Amniotic stem cell (primary cell): ENCODE measurements around the gene DDX4.
A peak's percentile ranks its signal among the peaks of the same experiment; 100 is the strongest.
"Not testable (repeated sequence)": the region's sequence is repeated elsewhere in the genome, so short reads cannot be mapped to it uniquely, and the experiment has no call there.

Experiments
- DNase-seq: peaks from one replicate; lab custom pipeline; 2025; lab: John Stamatoyannopoulos, UW

DDX4 gene

DNA sequence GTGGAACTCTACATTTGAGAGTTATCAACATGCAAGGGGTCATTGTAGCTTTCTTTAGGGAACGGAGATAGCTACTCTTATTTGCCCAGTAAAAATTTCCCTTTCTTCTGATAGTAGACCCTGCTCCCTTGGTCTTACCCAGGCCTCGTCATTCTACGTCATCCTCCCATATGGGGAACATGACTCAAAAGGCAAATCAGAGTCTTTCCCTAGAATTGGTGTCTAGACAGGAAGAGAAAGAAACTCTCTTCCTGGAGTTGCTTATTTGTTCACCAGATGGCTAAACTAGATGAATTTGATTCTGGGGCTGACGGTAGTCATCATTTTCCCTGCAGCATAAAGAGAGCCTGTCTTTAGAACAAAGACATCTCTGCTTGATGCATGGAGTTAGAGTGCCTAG is 13.6 kb upstream of the DDX4 start:
- no peak for DNase-seq

DNA sequence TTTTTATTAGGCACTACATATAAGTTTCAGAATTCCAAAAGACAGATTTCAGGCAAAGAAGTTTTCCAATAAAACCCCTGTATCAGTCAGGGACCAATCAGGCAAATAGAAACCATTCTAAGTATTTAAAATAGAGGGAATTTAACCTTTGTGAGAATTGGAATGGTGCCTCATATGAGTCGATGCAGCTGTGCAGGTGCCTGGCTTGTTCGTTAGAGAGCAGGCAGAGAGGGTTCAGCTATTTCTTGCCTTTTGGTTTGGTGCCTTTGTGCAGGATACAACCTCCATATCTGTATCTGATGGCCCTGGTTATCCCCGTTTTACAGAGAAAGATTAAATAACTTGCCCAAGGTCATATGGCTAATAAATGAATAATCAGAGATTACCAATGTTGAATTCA is 6.0 kb upstream of the DDX4 start:
- DNase-seq: no peak

DNA sequence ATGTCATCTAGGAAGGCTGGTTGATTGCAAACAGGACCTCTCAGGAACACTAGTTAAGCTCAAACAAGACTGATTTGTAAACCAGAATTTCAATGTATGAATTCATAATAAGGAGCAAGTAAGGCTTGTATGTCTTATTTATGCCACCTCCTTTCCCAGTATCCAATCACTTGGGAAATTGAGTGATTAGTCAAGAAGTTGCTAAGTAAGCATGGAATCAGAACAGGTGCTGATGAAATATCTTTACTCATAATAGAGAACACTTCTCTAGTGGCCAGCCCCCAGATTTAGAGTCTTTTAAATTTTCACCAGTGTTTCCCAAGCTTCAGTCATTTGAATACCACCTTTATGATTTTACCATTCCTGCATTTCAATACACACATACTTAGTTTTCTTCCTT is 5.3 kb upstream of the DDX4 start:
- no peak for DNase-seq

DNA sequence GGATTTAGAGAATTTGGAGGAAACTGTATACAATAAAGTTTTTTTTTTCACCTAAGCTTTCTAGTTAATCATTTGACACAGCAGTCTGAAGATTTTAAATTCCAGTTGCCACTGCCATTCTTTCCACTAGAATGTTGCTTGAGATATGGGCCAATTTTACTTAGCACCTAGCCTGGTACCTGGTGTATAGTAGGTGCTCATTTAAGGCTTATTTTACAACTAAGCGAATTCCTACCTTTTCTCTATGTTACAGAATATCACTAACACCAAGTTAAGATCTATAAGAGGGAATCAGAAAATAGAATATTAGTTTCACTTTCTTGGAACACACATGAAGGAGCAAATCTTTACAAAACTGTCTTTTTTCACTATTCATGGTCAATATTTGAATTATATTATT is 3.2 kb upstream of the DDX4 start:
- DNase-seq: no peak

DNA sequence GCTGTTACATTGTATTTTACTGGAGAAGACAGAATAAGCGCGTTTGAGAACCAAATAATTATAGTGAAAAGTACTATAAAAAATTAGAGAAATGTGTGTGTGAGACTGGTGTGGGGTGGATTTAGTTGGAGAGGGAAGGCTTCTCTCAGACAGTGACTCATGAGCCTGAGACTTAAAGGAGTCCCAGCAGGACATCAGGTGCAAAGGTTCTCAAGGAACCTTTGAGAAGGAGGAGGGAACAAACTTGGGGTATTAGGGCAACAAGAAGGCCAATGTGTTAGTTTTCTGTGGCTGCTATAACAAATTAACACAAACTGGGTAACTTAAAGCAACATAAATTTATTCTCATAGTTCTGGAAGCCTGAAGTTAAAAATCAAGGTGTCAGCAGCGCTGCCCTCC is 4.9 kb downstream of the DDX4 start:
- no peak for DNase-seq

DNA sequence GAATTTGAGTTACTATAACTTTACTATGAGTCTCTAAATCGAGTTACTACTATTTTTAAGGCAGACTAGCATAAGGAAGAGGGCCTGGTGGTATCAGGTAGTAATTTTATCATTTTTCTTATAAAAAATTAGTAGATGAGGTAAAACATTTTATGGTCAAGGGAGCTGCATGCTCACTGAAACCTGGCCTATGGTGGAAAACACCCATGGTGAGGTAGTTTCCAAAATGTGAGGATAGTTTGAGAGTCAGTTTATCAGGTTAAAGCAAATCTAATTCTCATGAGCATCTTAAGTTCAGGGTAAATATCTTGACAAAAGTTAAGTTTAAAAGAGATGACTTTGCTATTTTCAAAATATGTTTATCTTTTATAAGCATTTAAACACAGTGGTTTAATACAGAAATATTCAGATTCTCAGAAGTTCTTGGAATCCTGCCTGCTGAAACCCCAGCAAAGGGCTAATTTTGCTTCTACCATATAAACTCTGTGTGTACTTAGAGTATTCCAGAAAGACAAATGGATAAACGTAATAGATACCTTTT is 10.0 kb downstream of the DDX4 start:
- DNase-seq: no peak

DNA sequence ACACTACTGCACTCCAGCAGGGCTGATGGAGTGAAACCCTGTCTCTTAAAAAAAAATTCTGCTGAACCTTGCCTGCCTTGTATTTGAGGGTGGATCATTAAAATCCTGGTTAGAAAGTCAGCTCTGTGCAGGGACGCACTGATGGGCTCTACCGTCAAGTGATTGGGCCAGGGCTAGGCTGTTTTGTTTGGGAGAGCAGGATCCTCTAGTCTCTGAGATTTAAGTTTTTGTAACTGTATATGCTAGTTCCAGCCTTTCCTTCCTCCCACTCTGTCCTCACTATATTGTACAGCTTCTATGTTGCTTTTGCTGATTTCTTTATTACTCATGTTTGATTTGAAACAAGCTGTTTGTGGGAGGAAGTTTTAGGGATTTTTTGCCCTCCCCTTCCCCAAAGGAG is 11.5 kb downstream of the DDX4 start:
- no peak for DNase-seq

DNA sequence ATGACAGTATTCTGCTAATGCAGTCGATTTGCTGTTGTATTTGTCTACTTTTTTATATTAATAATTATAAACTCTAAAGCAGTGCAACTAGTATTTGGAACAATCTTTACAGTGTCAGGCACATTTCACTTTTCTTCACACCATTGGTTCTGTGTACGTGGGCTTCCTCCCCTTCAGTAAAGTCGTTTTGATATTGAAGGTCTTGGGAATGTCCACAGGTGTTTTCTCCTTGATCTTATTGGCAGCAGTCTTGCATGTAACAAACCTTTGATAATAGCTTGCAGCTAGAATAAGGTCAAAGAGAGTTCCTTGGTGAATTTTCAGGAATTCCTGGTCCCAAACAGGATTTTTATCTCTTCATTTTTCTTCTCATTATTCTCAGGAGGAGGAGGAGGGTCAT is 12.2 kb downstream of the DDX4 start:
- no peak for DNase-seq

DNA sequence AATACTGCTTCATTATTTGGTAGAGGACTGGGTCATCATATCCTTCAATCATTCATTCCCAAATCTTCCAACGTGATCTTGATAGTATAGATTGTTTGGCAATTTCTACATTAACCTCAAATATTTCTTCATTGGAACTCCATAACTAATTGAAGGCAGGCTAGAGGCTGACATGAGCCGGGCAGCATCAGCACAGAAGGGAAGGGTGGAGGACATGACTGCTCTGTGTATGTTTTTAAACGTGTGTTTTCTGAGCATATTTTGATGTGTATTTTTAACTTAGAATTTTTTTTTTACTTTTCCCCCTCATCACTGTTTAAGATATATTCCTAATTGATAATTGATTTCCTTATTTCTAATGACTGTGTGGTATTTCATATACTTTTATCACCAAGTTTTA is 12.6 kb downstream of the DDX4 start:
- no peak for DNase-seq

DNA sequence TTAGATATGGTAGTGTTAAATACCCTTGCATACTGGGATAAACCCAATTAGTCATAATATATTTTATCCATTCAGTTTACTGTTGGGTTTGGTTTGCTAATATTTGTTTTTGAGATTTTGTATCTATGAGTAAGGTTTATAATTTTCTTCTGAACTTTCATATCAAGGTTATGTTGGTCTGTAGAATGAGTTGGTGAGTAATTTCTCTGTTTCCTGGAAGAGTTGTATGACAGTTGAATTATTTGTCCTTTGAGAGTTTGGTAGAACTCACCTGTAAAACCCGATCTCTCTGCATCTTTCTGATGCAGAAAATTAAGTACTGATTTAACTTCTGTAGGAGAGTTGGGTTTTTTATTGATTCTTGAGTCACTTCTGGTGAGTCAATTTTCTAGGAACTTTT is 20.4 kb downstream of the DDX4 start:
- DNase-seq: no peak

DNA sequence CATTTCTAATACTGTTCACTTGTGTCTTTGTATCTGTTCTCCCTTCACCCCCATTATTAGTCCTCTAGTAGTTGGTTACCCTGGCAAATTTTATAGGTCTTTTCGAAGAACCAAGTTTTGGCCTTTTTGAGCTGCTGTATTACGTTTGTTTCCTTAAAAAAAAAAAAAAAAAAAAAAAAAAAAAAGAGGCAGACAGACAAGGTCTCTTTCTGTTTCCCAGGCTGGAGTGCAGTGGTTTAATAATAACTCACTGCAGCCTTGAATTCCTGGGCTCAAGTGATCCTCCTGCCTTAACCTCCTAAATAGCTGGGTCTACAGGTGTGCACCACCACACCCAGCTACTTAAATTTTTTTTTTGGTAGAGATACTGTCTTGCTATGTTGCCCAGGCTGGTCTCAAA is 20.9 kb downstream of the DDX4 start:
- DNase-seq: no peak

DNA sequence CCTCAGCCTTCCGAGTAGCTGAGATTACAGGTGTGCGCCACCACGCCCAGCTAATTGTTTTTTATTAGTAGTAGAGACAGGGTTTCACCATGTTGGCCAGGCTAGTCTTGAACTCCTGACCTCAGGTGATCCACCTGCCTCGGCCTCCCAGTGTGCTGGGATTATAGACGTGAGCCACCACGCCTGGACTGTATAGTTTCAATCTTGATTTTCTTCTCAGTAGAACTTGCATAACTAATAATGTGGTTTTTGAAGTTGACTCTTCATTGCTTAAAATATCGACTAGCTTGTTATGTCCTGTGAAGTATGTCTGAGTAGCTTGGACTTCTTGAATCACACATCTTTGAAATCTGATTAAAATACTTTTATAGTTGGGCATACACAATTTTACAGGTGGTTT is 23.9 kb downstream of the DDX4 start:
- not testable (repeated sequence) for DNase-seq

DNA sequence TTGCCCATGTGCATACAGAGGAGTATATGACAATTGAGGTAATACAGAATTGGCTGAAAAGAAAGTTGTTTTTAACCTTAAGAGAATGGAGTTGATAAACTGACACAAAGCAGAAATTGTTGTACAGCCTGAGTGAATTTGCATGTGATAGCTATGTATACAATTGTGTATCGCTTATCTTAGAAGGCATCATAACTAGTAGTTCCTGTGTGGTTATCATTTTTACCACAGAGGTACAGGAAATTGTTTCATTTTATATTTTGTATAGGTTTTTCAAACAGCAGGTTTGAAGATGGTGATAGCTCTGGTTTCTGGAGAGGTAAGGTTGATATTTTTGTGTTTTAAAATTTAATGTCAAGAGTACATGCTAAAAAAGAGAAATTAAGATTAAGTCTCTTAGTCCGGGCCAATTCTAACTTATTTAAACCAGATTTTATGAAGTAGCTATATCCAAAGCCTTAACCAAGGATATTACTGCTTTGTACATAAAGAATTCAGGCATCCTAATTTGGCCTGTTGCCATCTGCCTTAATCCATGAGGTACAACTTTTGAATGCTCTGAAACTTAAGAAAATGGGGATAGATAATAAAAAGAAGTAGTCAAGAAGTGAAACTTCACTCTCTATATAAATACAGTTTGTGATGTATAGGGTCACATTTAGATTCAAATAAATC is 26.0 kb downstream of the DDX4 start:
- no peak for DNase-seq

DNA sequence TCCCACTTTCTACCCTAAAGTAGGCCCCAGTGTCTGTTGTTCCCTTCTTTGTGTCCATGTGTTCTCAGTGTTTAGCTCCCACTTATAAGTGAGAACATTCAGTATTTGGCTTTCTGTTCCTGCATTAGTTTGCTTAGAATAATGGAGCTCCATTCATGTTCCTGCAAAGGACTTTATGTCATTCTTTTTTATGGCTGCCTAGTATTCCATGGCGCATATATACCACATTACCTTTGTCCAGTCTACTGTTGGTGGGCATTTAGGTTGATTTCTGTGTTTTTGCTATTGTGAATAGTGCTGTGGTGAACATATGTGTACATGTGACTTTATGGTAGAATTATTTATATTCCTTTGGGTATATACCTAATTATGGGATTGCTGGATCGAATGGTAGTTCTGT is 30.4 kb downstream of the DDX4 start:
- DNase-seq: no peak

DNA sequence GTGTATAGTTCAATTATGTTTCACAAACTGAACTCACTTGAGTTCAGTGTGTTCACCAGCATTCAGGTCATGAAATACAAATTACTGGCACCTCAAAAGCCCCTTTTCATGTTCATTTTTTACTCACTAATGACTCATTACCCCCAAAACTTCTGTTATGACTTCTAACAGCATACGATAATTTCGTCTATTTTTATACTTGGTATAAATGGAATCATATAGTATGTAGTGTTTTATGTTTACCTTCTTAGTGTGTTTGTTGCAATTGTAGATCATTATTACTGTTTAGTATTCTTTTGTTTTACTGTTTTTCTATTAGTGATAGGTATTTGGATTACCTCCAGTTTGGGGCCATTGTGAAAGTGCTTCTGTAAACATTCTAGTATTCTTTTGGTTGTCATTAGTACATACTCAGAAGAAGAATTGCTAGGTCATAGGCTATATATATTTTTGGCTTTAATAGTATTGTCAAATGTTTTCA is 33.4 kb downstream of the DDX4 start:
- DNase-seq: no peak

DNA sequence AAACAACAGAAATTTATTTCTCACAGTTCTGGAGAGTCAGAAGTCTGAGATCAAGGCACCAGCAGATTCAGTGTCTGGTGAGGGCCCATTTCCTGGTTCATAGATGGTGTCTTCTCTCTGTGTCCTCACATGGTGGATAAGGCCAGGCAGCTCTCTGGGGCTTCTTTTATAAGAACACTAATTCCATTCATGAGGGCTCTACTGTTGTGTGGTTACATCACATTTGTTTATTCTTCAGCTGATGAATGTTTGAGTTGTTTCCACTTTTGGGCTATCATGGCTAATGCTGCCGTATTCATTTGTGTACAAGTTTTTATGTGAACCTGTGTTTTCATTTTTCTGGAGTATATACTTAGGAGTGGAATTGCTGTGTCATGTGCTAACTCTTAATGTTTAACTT is 35.2 kb downstream of the DDX4 start:
- no peak for DNase-seq

DNA sequence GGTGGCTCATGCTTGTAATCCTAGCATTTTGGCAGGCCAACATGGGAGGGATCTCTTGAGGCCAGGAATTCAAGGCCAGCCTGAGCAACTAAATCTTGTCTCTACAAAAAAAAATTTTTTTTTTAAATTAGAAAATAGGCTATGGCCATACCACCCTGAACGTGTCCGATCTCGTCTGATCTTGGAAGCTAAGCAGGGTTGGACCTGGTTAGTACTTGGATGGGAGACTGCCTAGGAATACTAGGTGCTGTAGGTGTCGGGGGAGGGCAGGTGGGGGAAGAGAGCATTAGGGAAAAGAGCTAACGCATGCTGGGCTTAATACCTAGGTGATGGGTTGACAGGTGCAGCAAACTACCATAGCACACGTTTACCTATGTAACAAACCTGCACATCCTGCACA is 39.5 kb downstream of the DDX4 start:
- DNase-seq: no peak

DNA sequence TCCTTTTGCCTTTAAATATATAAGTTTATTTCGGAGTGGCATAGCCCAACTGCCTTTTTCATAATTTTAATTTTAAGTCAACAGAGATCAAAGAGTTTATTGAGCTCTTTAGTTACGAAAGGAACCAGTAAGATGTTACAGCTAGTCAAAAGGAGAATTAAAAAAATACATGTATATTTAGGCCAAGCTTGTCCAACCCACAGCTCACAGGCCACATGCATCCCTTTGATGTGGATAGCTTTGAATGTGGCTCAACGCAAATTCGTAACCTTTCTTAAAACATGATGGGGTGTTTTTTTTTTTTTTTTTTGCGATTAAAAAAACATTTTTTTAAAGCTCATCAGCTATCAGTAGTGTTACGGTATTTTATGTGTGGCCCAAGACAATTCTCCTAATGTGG is 63.1 kb downstream of the DDX4 start:
- no peak for DNase-seq

DNA sequence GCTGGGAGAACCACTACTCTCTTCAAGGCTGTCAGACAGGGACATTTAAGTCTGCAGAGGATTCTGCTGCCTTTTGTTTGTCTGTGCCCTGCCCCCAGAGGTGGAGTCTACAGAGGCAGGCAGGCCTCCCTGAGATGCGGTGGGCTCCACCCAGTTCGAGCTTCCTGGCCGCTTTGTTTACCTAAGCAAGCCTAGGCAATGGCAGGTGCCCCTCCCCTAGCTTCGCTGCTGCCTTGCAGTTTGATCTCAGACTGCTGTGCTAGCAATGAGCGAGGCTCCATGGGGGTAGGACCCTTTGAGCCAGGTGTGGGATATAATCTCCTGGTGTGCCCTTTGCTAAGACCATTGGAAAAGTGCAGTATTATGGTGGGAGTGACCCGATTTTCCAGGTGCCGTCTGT is 71.0 kb downstream of the DDX4 start:
- DNase-seq: not testable (repeated sequence)

DNA sequence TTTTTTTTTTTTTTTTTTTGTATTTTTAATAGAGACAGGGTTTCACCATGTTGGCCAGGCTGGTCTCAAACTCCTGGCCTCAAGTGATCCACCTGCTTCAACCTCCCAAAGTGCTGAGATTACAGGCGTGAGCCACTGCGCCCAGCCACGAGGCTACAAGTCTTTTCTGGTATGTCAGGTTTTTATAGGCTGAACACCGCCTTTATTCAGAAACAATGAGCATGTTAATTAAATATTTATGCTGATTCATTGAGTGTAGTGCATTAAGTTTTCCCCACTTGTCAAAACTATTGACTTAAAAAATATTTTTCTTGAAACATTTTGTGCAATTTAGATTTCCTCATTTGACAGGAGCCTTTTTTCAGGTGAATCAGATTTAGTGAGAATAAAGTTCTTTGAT is 78.1 kb downstream of the DDX4 start:
- not testable (repeated sequence) for DNase-seq

DNA sequence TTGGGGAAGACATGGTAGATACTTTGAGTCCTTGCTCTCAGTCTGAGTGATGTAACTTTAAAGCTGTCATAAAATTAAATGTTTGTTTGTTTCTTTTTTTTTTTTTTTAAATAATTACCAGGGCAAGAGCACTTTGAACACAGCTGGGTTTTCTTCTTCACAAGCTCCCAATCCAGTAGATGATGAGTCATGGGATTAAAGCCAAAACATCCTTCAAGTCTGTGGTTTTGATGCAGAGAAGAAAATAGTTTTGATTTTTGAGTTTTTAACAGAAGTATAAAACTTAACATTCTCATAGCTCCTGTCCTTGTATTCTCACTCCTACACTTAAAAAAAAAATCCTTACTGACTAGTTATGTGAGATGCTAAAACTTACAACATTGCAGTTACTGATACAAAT is 78.5 kb downstream of the DDX4 start:
- peak; percentile 46 for DNase-seq

DNA sequence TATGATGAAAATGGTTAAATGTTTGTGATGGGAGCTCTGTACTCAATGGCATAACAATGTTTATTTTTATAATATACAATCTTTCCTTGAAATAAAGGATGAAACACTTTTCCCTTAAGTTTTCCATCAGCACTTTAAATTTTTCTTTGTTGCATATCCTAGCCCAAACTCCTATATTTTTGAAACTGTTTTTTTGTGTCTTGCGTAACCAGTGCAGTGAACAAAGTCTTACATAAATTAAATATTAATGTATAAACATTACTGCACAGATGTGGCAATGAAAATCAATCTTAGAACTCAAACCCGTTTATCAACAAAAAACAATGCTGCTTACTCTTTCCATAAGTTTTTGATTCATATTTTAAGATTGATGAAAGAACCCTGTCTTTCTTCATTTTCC is 79.2 kb downstream of the DDX4 start:
- no peak for DNase-seq

DNA sequence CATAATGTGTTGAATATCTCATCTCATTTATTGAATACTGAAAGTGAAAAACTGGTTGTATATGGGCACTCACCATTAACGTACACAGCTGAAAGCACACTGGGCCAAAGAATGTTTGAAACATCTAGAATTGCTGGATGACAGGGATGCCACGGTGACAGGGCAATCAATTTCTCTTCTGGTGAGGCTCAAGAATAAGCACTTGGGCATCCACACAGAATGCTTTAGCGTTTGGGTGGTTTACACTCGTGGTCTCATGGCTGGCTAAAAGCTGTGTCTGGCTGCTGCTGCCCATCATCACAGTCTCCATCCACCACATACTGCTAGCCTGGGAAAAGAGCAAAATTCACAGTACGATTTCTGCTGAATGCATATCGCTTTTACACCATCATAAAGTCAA is 82.6 kb downstream of the DDX4 start:
- no peak for DNase-seq

DNA sequence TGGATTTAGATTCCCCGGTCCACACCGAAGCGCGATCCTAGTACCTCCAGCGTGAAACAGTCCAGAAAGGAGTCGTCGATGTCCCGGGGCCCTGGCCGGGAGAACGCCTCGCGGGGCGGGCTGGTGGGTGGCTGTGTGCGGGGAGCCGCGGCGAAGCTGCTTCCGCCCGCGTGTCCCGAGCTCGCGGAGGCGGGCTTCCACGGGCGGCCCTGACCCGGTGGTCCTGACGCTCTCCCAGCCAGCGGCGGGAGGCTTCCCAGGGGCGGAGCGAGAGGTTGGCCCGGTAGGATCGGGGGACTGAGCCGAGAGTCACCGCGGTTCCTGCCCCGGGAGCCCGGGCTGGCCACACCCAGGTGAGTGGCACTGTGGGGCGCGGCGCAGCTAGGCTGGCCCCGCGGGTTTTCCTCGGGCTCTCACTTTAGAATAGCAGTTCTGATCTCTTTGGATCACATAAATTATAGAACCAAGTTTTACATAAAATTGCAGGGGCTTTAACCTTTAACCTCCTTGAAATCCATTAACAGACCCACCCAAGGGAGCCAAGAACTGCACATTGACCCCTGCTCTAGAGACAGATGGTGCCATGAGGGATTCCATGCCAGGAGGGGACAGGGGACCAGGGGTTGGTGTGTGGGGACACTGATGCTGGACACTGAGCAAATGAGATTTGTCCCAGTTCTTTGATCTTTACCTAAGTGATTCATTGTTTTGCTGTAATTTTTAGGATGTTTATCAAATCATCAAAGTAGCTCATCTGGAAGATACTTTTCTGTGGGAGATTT is 84.1 kb downstream of the DDX4 start:
- DNase-seq: no peak
